Measurements from ENCODE around the gene ZBTB22.
A peak's percentile ranks its signal among the peaks of the same experiment; 100 is the strongest.

ZBTB22 gene

DNA sequence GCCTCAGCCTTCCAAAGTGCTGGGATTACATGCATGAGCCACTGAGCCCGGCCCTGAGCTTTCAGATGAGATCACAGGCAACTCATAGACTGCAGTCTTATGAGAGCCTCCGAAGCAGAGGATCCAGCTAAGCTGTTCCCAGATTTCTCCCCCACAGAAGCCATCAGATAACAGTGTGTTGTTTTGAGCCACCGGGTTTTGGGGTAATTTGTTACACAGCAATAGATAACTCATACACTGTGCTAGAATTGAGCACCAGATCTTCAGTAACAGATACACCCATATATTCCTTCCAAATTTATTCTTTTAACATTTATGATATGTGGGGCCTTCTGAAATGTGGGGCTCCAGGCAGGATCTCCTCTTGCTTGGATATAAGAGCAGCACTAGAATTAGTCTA, 19.0 kb upstream of the ZBTB22 start:
- intact Hi-C loops (cut with DNase I): no loop called here
- no peak for DNase-seq

DNA sequence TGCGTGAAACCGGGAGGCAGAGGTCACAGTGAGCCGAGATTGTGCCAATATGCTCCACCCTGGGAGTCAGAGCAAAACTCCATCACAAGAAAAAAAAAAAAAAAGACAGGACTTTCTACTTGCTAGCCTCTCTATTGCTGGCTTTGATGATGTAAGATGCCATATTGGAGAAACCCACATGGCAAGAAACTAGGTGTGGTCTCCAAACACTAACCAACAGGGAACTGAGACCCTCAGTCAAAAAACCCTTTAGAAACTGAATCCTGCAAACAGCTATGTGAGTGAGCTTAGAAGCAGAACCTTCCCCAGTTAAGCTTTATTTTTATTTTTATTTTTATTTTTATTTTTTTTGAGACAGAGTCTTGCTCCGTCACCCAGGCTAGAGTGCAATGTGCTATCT, 18.4 kb upstream of the ZBTB22 start:
- intact Hi-C loops (cut with DNase I): no loop called here

DNA sequence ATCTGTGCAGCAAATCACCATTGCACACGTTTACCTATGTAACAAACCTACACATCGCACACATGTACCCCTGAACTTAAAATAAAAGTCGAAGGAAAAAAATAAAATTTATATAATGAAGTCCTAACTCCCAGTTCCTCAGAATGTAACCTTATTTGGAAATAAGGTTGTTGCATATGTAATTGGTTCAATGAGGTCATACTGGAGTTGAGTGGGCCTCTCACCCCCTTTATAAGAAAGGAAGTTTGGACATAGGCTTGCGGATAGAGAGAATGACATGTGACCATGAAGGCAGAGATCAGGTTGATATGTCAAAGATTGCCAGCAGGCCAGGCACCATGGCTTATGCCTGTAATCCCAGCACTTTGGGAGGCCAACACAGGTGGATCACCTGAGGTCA, 16.1 kb upstream of the ZBTB22 start:
- DNase-seq: no peak
- intact Hi-C loops (cut with DNase I): no loop called here

More for the DNA sequence above, 18.4 kb upstream of the ZBTB22 start:
- no peak for DNase-seq

DNA sequence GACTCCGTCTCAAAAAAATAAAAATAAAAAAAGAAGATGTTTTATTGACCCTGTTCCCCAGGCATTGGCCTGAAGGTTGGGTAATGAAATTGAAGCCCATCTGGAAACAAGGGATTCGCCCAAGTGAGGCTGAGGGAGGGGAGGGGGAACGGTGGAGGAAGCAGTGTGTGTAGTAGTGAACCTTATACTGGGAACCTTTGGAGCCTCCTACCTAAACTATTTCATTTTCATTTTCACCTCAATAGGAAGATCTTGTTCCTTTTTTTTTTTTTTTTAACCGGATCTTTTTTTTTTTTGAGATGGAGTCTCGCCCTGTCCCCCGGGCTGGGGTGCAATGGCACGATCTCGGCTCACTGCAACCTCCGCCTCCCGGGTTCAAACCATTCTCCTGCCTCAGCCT, 13.2 kb upstream of the ZBTB22 start:
- intact Hi-C loops (cut with DNase I): no loop called here
- no peak for DNase-seq

DNA sequence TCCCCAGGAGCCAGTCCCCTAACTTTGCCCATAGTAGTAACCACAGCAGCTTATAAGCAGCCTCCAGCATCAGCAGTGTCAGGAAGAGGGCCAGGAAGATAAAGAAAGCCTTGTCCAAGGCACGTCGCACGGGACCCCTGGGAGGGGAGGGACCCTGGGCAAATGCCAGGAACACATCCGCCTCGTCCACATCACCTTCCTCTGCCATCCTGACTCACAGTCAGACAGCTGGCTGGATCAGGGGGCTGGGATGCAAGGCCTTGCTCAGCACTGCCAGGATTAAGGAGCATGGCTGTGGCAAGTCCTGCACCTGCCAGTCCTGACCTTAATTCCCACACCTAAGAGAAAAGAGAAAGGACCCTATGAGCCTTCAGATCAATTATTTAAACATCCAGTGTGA, 11.5 kb upstream of the ZBTB22 start:
- no peak for DNase-seq
- intact Hi-C loops (cut with DNase I): no loop called here

DNA sequence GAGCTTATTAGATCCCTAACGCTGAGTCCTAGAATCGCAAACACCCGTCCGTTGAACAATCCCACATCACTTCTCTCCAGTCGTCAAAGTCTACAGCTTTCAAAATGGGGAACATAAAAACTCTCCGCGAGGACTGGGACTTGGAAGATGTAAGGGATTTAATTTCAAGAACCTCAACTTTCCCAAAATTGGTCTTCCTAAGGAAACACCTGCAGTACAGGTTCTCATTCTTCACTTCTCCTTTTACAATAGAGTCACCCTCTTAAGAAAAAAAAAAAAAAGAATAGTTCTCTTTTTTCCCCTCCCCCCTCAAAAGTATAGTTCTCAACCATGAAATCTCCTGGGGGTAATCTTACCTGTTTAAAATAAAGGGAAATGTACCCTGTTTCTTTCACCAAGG, 6.6 kb upstream of the ZBTB22 start:
- no peak for DNase-seq
- intact Hi-C loops (cut with DNase I): no loop called here

DNA sequence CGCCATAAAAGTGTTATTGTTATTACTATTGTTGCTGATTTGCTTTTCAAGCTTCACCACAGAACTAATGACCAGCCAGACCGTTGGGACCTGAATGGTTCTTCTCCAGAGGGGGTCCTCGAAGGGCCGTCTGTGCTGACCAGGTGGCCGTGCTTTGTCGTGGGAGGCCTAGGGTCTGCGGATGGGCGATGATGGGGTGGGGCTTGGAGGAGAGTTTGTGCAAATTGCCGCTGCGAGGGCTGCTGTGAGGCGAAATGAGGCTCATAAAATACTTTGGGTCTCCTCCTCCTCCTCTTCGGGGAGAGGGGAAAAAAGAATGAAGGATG, 6.0 kb upstream of the ZBTB22 start:
- intact Hi-C loops (cut with DNase I): no loop called here
- DNase-seq: peak in 6 of 42 donors; percentile 12 to 30 (median 18)

DNA sequence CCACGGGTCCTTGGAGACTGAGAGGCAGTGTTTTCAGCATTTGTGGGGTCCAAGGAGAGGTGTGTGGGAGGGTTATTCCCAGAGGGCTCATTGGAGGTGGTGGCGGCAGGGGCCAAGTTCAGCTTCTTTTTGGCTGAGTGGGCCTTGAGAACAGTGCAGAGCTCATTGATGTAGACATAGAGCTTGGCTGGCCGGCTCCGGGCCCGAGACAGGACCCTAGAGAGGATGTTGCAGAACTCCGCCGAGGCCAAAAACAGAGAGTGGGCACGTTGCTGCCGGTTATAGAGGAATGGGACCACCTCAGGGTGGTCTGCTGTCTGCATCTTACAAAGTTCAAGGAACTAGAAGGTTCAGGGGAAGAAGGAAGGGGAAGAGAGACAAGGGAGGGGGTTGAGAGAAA, 3.7 kb upstream of the ZBTB22 start:
- intact Hi-C loops (cut with DNase I): no loop called here
- DNase-seq: no peak

DNA sequence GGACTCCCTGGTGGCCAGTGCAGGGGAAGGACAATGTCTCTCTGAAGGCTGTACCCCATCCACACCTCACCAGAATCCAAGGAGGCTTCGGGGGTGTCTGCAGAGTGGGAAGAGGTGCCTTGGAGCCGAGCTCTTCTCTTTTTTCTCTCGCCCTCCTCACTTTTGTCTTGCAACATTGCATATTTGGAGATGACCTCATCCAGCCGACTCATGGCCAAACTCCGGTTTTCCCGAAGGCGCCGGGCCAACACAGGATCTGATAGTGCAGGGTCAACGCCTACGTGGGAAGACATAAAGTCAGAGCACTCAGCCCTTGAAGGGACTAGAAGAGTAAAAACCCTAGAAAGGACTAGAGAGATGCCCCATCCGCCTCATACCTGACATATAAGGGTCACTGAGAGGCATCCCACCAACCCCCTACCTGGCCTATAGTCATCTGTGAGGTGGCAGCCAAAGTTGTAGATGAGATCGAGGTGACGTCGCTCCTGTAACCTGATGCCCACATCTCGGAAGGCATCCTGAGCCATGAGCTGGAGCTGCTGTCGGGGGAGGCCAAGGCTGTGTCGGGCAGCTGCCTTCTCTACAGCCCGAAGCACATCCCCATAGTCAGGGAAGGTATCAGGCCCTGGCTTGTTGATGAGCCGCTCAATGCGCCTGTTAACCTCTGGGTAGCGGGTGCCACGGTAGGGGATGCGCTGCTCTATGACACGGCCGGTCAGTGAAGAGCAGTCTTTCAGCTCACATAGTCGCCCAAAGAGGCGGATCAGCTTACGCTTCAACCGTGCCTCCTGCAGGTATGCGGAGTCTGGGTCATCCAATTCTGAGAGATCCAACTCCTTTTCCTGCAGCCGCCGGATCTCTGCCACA, 3.0 kb upstream of the ZBTB22 start:
- intact Hi-C loops (cut with DNase I): no loop called here
- DNase-seq: no peak

DNA sequence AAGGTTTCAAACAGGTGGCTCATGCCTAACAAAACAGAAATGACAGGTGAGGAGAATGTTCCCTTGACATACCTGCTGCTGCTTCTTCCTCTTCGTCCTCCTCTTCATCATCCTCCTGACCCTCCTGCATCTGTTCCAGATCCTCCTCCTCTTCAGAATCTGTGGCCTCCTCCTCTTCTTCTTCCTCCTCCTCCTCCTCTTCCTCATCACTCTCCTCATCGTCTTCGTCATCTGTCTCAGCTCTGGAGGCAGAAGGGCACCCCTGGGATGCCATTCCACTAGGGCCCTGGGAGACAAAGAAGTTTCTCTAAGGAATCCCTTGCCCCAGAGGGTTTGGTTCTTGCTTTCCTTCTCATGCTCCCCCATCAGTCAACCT, 2.4 kb upstream of the ZBTB22 start:
- DNase-seq: no peak
- intact Hi-C loops (cut with DNase I): no loop called here

DNA sequence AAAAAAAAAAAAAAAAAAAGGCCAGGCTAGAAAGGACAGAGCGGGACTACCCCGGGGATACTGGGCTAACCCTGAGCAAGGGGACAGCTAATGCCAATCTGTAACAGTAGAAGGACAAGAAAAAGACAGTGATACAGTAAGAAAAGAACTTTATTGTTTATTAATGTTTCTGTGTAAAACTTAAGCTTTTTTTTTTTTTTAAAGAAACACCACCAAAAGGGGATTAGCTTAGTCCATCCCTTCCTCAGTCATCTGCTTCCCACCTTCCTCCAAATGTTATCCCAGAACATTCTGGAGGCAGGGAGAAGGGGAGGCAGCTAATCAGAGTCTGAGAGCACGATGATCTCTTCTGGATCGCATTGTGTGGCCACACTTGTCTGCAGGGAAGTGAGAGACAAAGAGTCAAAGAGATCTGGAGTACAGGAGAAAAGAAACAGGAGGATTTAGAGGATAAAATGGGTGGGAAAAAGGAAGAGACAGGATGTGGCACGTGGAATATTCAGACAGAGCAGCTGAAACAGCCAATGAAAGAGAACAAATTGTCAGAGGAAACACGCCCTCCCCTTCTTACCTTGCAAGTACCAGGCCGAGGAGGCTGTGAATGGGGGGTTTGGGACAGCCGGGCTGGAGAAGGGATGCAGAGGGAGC, 1.0 kb upstream of the ZBTB22 start:
- intact Hi-C loops (cut with DNase I): no loop called here
- DNase-seq: no peak

DNA sequence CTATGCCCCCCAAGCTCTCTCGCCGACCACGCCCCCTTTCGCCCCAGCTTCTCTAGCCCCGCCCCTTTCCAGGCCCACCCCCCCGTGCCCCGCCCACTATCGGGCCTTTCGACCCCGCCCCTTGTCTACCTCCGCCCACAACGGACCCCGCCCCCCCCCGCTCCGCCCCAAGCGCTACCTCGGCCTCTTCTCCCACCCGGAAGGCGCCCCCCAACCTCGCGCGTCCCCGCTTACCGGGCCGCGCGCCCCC, 200 bp downstream of the ZBTB22 start:
- intact Hi-C loops (cut with DNase I): no loop called here
- peak in 6 of 42 donors; percentile 22 to 63 (median 33) for DNase-seq

DNA sequence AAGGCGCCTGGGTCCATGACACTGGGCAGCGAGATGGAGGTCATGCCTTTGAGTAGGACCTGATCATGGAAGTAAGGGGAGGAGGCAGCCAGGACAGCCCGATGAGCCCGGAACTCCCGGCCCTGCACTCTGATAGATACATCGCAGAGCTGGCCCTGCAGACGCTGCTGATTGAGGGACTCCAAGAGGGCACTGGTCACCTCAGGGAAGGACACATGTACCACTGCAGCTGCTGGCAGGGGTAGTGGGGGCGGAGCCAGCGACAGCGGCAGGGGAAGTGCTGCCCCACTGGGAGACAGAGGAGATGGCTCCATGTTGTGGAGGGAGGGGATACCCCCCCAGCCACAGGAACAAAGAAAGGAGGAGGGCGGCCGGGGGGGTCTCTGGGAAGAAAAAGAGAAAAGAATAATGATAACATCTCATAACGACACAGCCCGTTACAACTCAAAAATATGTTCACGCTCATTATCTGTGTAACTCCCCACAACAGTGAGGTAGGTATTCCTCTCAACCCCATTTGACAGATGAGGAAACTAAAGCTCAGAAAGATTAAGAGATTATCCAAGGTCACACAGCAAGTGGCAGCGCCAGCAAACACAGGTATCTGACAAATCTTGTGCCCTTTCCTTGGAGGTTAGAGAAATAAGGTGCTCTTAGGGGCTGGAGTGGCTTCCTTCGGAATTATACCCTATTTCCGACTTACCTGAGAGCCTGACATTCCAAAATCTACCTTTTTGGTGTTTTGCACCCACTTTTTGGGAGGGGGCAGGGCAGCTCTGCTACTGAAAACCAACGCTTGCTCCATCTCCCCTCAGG, 733 bp downstream of the ZBTB22 start:
- intact Hi-C loops (cut with DNase I): no loop called here
- DNase-seq: no peak

DNA sequence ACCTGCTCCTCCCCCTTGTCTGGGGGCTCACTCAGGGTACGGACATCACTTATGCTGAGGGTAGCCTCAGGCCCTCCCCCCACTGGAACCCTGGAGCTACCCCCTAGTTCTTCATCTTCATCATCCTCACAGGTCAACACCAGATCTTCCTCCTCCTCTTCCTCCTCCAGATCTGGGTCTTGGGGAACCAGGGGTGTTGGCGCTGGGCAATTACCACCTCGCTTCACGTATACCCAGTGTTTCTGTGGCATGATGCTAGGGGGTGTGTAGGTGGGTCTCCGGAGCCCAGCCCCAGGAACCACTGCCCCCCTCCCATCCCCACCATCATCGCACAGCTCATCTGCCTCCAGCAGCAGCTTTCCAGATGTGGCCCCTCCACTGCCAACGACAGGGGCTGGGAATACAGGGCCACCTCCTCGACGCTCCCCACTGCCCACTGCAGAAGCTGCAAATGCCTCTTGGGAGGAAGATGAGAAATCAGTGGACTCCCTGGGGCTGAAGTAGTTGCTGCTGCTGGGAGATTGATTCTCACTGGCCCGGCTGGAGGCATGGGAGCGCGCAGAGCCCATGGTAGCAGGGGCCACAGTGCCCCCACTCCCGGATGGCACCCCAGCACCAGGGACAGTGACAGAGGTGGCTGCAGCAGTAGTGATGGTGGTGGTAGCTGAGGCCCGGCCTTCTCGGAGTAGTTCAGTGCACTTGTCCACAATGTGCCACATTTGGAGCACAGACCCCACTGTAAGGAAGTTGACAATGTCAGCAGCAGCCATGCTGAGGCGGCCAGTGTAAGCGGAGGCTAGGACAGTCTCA, 1.5 kb downstream of the ZBTB22 start:
- intact Hi-C loops (cut with DNase I): no loop called here
- no peak for DNase-seq

DNA sequence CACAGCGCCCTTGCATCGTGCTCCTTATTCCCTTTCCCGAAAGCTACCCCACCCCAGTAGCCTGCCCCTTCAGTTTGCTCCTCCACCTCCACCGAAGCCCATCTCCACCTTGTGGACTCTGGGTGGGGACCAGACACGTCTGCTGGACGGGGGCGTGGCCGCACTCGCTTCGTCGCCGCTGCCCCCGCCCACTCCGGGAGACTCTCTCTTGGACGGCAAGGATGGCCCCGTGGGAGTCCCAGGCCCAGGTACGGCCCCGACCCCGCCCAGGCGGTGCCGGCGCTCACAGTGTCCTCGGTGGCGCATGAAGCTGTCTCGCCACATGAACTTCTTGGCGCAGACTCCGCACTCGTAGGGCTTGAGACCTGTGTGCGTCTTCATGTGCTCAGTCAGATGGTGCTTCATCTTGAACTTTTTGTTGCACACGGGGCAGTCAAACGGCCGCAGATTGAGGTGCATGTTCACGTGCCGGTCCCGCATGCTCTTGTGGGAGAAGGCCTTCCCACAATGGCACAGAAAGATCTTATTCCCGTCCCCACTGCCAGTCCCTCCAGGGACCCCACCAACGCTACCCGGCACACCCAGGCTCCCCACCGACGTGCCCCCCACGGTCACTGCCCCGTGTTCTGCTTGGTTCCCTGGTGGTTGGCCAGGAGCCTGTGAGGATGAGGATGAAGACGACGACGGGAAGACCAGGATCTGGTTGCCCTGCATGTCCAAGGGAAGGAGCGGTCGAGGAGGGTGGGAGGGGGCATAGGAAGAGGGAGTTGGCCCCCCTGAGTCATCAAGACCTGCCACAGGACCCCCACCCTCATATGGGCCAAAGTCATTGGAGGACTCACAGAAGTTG, 2.4 kb downstream of the ZBTB22 start:
- DNase-seq: peak in 1 of 42 donors; percentile 46
- intact Hi-C loops (cut with DNase I): no loop called here

DNA sequence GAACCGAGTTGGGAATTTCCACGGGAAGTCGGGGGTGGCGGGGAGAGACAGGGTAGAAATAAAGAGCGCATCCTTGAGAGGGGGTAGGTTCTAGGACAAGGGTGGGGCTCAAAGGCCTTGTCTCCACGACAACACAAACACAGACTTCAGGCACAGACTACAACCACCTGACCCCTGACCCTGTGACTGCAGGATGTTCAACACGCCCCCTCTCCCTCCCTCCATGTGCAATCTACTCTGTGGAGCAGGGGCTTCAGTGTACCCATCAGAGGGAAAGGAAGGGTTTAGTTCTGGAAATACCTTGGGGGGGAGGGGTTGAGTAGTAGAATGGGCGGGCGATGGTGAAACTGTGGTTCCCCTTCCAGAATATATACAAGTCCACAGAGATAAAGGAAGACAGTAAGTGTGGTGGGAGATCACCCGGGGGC, 3.0 kb downstream of the ZBTB22 start:
- peak in 41 of 42 donors; percentile 29 to 87 (median 66) for DNase-seq
- intact Hi-C loops (cut with DNase I): no loop called here

DNA sequence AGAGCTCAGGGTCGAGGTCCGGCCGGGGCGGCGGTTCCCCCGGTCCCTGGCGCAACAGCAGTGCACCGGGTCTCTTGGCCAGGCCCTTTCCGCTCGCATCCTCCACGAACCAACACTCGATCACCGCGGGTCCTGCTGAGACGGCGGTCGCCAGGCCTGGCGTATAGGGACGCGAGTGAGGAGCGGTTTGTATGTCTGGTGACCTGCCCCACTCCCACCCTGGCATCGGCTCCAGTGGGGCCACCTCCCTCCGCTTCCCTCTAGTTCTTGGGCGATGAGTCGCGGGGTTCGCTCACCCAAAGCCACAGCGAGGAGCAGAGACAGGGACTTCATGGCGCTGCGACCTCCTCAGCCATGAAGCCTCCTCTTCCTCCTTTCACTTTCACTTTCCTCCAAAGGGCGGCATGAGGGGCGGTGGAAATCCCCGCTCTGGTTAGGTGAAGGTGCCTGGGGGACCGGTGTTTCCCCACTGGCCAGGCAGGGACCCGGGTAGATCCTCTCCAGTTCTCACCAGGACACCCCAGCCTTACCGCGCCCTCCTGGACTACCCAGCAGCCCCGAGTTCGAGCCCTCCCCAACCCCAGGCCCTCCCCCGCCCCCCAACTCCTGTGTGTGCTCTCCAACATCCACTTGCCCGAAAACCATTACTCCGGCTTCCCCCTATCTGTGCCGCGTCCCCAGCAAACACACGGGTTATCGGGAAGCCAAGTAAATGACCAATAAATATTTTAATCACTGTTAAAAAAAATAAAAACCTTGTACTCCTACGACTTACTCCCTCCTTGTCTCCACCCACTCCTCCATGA, 3.6 kb downstream of the ZBTB22 start, which contains the start of gene TAPBP:
TSS of gene TAPBP (minus strand) at position 370 of the 806 bp plus-strand sequence. CDS start at position 333, 37 bp downstream.
- DNase-seq: peak in 40 of 42 donors; percentile 25 to 80 (median 56)
- intact Hi-C loops (cut with DNase I): no loop called here
